GM21619 (cell line): ENCODE results near the gene ZNF512.
"Not testable (repeated sequence)": the region's sequence is repeated elsewhere in the genome, so short reads cannot be mapped to it uniquely, and the experiment has no call there.

ENCODE experiments used
- ATAC-seq: cut with Tn5 transposase; IDR thresholded peaks from one replicate; pipeline ENCODE4 v1.9.1; 2021; ENCODE audit not compliant: unreplicated experiment

The ZNF512 gene, protein sequence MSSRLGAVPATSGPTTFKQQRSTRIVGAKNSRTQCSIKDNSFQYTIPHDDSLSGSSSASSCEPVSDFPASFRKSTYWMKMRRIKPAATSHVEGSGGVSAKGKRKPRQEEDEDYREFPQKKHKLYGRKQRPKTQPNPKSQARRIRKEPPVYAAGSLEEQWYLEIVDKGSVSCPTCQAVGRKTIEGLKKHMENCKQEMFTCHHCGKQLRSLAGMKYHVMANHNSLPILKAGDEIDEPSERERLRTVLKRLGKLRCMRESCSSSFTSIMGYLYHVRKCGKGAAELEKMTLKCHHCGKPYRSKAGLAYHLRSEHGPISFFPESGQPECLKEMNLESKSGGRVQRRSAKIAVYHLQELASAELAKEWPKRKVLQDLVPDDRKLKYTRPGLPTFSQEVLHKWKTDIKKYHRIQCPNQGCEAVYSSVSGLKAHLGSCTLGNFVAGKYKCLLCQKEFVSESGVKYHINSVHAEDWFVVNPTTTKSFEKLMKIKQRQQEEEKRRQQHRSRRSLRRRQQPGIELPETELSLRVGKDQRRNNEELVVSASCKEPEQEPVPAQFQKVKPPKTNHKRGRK

DNA sequence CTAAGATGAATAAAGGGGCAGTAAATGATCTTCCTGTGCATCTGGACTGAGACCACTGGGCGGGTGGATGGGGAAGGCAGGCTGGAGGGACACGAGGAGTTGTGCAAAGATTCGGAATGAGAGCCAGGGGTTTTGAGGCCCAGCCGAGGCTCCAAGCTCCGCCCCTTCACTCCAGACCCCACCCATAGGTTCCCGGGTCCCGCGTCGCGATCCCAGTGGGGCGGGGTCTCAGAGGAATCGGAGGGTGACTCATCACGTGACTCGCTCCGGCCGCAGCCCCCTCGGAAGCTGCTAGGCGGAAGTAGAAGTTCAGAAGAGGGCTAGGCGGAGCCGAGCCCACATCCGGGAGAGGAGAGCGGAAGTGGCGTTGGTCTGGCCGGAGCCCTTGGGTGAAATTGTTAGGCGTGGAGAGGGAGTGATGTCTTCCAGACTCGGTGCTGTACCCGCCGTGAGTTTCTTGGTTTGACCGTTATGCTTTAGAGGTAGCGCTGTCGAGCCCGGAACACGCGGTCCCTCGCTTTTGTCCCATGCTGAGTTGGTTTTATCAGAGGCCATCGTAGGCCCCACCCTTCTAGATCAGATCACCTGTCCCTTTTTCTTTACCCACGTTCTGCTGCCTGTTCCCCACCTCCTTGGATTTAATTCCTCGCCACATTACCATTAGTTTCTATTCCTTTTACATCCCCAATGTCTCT, at the start of gene ZNF512:
Gene ZNF512 (plus strand): TSS at position 348 of the 695 bp plus-strand sequence. CDS start 71 bp downstream, at position 419.
- peak; percentile 96 for ATAC-seq

DNA sequence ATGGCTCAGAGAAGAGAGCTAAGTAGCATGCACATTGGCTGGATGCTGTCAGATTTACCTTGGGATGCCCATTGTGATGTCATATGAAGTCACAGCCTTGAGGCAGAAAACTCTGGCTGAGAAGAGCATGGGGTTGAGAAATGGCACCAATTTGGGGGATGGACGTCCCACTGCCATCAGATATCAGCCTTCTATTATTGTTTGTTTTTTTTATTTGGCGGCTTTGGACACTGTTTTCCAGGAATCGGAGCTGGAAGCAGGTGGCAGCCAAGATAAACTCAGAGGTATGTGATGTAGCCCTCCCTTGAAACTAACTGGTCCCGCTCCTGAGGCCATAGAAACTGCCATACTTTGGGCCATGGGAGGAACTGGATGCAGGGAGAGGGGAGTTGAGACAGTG, 45.6 kb upstream of the ZNF512 start:
- no peak for ATAC-seq

DNA sequence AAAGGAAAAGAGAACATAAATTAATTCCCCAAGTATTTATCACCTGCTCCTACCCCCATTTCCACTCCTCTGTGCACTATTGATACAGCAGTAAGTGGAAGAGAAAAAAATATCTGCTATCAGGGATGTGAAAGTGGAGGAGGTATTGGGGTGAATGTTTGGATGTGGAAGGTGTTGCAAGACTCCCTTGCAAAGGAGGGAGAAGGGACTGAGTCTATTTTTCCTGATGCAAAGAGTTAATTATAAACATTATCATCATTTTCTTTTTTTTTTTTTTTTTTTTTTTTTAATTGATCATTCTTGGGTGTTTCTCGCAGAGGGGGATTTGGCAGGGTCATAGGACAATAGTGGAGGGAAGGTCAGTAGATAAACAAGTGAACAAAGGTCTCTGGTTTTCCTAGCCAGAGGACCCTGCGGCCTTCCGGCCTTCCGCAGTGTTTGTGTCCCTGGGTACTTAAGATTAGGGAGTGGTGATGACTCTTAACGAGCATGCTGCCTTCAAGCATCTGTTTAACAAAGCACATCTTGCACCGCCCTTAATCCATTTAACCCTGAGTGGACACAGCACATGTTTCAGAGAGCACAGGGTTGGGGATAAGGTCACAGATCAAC, 43.9 kb upstream of the ZNF512 start:
- not testable (repeated sequence) for ATAC-seq

DNA sequence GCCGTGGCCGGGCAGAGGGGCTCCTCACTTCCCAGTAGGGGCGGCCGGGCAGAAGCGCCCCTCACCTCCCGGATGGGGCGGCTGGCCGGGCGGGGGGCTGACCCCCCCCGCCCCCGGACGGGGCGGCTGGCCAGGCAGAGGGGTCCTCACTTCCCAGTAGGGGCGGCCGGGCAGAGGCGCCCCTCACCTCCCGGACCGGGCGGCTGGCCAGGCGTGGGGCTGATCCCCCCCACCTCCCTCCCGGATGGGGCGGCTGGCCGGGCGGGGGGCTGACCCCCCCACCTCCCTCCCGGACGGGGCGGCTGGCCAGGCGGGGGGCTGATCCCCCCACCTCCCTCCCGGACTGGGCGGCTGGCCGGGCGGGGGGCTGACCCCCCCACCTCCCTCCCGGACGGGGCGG, 43.2 kb upstream of the ZNF512 start:
- ATAC-seq = not testable (repeated sequence)

DNA sequence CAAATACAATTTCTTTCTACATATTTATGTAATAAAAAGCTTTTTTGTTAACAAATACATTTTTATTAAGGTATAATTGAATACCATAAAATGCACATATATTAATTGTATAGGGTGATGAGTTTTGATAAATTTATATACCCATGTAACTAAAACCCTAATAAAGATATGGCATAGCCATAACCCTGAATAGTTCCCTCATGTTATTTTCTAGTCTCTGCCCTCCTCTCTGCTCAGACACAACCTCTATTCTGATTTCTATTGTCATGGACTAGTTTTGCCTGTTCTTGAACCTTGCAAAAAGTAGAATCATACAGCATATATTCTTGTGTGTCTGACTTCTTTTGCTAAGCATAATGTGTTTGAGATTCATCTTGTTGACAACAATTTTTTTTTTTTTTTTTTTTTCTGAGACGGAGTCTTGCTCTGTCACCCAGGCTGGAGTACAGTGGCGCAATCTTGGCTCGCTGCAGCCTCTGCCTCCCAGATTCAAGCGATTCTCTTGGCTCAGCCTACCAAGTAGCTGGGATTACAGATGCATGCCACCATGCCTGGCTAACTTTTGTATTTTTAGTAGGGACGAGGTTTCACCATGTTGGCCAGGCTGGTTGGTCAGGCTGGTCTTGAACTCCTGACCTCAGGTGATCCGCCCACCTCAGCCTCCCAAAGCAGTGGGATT, 38.6 kb upstream of the ZNF512 start:
- no peak for ATAC-seq

DNA sequence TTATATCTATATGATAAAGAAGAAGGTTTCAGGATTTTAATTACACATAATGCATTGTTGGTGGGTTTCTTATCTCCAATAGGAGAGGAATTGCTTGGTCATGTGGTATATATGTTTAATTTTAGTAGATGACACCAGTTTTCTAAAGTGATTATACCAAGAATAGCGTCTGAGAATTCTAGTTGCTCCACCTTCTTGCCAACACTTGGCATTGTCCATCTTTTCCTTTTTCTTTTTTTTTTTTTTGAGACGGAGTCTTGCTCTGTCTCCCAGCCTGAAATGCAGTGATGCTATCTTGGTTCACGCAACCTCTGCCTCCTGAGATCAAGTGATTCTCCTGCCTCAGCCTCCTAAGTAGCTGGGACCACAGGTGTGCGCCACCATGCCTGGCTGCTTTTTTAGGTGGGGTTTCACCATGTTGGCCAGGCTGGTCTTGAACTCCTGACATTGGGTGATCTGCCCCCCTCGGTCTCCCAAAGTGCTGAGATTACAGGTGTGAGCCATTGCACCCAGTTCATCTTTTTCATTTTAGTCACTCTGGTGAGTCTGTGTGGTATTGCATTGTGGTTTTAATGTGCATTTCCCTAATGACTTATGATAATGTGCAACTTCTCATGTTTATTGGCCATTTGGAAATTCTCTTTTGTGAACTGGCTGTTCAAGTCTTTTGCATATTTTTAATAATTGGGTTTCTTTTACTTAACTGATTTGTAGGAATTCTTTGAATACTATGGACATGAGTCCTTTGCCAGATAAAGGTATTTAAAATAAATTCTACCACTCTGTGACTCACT, 37.3 kb upstream of the ZNF512 start:
- ATAC-seq = no peak

DNA sequence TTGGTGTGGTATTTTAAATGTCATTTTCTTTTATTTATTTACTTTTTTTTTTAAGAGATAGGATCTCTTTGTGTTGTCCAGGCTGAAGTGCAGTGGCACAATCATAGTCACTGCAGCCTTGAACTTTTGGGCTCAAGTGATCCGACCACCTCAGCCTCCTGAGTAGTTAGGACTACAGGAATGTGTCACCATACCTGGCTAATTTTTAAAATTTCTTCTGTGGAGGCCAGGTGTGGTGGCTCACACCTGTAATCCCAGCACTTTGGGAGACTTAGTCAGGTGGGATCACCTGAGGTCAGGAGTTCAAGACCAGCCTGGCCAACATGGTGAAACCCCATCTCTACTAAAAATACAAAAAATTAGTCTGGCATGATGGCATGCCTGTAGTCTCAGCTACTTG, 33.5 kb upstream of the ZNF512 start:
- ATAC-seq = no peak

DNA sequence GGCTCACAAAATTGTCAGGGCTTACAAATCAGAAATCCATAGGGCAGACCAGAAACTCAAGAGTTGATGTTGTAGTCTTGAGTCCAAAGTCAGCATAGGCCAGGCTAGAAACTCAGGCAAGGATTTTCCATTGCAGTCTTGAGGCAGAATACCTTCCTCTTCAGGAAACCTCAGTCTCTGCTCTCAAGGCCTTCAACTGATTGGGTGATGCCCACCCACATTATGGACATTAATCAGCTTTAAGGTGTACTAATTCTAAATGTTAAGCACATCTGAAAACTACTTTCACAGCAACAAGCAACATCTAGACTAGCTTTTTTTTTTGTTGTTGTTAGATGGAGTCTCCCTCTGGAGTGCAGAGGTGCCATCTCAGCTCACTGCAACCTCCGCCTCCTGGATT, 31.3 kb upstream of the ZNF512 start:
- ATAC-seq = no peak

DNA sequence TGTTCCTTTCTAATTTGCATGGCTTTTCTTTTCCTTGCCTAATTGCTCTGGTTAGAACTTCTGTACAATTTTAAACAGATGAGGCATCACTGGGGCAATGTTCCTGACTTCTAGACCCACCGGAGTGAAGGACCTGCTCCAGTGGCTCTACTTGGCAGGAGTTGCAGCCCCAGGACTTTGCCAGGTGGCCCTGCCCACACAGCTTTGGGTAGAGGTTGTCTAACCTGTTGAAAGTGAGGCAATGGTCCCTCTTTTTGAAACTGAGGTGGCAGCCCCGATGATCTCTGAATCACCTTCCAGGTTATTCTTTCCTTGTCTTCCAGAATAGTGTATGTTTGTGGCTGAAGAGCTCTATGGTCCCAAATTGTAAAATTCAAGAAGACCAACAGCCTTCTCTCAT, 29.9 kb upstream of the ZNF512 start:
- no peak for ATAC-seq

DNA sequence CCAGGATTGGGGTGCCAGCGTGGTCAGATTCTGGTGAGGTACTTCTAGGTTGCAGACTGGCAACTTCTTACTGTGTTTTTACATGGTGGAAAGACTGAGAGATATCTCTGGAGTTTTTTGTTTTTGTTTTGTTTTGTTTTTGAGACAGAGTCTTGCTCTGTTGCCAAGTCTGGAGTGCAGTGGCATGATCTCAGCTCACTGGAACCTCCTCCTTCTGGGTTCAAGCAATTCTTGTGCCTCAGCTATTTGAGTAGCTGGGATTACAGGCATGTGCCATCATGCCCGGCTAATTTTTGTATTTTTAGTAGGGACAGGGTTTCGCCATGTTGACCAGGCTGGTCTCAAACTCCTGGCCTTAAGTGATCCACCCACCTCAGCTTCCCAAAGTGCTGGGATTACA, 28.4 kb upstream of the ZNF512 start:
- ATAC-seq = not testable (repeated sequence)

DNA sequence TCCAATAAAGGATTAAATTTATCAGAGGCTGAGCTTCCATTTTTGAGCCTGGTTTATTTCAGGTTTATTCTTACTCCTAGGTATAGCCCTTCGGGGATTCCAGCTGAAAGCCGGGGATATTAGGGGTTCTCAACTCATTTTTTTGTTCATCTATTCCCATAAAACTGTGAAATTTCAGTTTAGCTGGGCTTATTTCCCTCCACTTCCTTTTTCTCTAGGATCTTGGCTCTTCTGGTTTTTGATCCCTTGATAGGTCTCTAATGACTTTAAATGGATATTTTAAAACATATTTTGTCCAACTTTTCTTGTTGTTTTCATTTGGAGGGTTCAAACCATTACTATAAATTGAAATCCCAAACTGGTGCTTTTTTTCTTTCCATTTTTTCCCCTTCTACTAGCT, 23.6 kb upstream of the ZNF512 start:
- no peak for ATAC-seq

DNA sequence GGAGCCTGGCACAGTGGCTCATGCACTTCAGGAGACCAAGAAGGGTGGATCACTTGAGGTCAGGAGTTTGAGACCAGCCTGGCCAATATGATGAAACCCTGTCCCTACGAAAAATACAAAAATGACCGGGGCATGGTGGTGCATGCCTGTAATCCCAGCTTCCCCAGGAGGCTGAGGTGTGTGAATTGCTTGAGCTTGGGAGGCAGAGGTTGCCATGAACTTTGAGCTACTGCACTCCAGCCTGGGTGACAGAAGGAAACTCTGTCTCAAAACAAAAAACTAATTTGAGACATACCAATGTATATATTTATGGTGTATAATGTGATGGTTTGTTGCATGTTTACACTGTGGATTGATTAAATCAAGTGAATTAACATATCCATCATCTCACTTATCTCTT, 21.8 kb upstream of the ZNF512 start:
- no peak for ATAC-seq

DNA sequence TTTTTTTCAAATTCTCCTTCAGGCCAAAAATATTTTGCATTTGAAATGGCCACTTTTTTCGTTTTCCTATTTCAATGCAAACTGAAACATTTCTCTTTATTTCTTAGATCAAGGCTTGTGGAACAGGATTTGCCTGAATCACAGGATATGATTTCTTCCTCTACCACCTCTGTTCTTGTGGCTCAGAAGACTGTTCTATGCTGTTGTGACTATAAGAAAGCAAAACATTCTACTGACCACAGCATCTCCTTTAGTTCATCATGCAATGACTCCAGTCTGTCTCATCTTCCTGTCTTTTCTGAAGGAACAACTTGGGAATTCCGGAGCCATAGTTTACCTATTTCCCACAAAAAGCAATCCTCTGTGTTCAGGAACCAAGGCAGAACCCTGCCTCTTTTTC, 16.2 kb upstream of the ZNF512 start:
- no peak for ATAC-seq

DNA sequence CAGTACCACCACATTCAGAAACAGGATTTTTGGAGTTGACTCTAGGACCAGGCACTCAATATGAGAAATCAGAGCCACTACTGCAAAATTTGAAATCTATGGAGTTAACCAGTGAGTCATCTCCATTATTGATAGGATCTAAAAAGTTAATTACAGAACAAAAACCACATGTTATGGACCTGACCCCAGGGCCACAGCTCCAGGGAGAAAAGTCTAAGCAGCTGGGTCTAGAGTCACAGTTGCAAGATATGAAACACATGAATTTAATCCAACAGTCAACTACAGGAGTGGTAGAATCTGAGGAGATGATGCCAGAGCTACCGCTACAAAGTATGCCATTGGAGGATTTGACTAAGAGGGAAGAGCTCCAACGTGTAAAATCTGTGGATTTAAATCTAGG, 13.4 kb upstream of the ZNF512 start:
- no peak for ATAC-seq

DNA sequence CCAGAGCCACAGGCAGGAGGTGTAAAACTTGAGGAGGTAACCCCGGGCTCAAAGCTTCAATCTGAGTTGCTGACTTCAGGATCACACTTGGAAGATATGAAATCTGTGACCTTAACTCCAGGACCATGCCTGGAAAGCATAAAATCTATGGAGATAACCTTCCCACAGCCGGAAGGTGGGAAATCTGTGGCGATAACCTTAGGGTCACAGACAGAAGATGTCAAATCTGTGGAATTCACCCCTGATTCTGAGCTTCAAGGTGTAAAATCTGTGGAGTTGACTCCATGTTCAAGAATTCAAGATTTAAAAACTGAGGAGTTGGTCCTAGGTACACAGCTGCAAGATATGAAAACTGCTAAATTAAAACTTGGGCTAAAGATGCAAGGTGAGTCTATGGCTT, 11.6 kb upstream of the ZNF512 start:
- ATAC-seq = no peak

DNA sequence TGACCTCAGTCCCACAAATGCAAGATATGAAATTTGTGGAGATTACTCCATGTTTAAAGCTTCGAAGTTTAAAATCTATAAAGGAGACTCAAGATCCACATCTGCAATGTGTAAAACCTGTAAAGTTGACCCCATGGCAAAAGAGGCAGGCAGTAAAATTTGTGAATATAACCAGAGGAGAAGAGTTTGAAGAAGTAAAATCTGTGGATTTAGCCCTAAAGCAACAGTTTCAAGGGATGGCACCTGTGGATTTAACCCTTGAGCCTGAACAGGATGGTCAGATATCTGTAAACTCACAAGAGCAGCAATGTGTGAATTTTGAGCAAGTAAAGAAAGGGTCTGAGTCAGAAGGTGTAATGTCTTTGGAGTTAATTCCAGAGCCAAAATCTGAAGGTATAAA, 11.2 kb upstream of the ZNF512 start:
- ATAC-seq = no peak

DNA sequence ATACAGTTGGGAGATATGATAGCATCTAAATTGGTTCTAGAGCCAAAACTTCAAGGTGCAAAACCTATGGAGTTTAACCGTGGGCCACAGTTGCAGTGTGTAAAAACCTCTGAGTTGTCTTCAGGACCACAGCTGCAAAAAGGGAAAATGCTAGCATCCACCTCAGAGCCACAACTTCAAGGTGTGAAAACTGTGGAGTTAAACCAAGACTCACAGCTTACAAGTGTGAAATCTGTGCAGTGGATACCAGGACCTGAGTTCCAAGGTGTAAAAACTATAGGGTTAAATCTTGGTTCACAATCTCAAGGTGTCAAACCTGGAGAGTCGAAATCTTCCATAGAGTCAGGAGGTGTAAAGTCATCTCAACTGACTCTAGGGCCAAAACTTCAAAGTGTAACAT, 10.4 kb upstream of the ZNF512 start:
- ATAC-seq = no peak

DNA sequence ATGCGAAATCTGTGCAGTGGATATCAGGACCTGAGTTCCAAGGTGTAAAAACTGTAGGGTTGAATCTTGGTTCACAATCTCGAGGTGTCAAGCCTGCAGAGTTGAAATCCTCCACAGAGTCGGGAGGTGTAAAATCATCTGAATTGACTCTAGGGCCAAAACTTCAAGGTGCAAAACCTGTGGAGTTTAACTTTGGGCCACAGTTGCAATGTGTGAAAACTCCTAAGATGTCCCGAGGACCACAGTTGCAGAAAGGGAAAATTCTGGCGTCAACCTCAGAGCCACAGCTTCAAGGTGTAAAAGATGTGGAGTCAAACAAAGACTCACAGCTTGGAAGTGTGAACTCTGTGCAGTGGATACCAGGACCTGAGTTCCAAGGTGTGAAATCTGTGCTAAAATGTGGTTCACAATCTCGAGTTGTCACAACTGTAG, 9.8 kb upstream of the ZNF512 start:
- no peak for ATAC-seq

DNA sequence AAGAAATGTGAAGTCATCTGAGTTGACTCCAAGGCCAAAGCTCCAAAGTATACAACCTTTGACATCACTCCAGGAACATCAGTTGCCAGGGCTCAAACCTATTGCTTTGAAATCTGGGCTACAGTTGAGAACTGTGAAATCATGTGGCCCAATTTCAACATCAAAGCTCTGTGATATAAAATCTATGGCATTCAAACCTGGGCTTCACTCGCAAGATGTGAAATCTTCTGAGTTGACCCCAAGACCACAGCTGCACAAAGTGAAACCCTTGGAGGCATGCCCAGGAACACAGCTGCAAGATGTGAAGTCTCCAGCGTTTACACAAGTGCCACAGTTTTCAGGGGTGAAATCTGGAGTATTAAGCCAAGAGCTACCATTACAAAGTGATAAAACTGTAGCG, 9.4 kb upstream of the ZNF512 start:
- no peak for ATAC-seq

DNA sequence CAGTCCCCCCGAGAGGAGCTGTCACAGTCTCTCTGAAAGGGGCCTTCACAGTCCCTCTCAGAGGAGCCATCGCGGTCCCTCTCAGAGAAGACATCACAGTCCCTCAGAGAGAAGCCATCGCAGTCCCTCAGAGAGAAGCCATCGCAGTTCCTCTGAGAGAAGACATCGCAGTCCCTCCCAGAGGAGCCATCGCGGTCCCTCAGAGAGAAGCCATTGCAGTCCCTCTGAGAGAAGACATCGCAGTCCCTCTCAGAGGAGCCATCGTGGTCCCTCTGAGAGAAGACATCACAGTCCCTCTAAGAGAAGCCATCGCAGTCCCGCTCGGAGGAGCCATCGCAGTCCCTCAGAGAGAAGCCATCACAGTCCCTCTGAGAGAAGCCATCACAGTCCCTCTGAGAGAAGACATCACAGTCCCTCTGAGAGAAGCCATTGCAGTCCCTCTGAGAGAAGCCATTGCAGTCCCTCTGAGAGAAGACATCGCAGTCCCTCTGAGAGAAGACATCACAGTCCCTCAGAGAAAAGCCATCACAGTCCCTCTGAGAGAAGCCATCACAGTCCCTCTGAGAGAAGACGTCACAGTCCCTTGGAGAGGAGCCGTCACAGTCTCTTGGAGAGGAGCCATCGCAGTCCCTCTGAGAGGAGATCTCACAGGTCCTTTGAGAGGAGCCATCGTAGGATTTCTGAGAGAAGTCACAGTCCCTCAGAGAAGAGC, 1.3 kb upstream of the ZNF512 start:
- ATAC-seq = no peak
